ENCODE measurements around the gene GRID2.

GRCh38 chr4:93501244-93501643 is 1197.5 kb downstream of the GRID2 start:
- TF ChIP-seq CTCF (IDR thresholded peaks at IDR 0.05) (no peak), POLR2A (IDR thresholded peaks at IDR 0.05) (no peak)
